ENCODE results near the gene INTS15.

INTS15 gene

DNA sequence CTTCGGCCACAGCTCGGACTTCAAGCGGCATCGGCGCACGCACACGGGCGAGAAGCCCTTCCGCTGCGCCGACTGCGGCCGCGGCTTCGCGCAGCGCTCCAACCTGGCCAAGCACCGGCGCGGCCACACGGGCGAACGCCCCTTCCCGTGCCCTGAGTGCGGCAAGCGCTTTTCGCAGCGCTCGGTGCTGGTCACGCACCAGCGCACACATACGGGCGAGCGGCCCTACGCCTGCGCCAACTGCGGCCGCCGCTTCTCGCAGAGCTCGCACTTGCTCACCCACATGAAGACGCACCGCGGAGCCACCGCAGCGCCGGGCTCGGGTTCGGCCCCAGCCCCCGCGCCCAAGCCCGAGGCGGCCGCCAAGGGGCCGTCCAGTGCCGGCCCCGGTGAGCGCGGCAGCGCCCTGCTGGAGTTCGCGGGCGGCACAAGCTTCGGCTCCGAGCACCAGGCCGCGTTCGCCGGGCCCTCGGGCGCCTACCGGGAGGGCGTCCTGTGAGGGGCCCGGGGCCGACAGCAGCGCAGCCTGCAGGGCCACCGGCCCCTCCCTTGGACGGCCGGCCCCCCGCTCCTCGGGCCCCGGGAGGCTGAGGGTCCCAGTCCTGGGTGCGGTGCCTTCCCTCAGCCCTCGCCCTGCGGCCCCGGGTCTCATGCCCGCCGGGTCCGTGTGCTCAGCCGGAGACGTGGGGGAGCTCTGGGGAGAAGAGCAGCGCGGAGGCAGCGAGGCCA, 64.5 kb downstream of the INTS15 start:
- DNase-seq, result peak in 1 of 2 donors; percentile 37
- Histone ChIP-seq H3K9me3 (peaks cover 0 to 7% (median 0%) of the 10 kb centered on the region in 3 donors), H3K27ac (no peak overlapping the region), H3K4me1 (no peaks in the 10 kb centered on the region), H3K36me3 (peaks cover 29 to 71% (median 61%) of the 10 kb centered on the region in 3 donors), H3K27me3 (no peaks in the 10 kb centered on the region), H3K4me3 (no peak overlapping the region)
- no peak for TF ChIP-seq CTCF (IDR thresholded peaks at IDR 0.05)
- intact Hi-C loops (cut with DNase I; ENCODE audit: low total_unique reads), result no loop called here

GRCh38 chr7:6654842-6655610, 65.2 kb downstream of the INTS15 start:
- Histone ChIP-seq H3K27ac (no peak overlapping the region), H3K4me1 (no peaks in the 10 kb centered on the region), H3K9me3 (peaks cover 0 to 7% (median 0%) of the 10 kb centered on the region in 3 donors), H3K27me3 (no peaks in the 10 kb centered on the region), H3K4me3 (no peak overlapping the region), H3K36me3 (peaks cover 29 to 64% (median 54%) of the 10 kb centered on the region in 3 donors)
- no peak for TF ChIP-seq CTCF (IDR thresholded peaks at IDR 0.05)
- intact Hi-C loops (cut with DNase I; ENCODE audit: low total_unique reads), result loop anchor here (5.0 kb wide), 1 partner anchor 957 kb away; no protein-coding TSS in a partner anchor
- DNase-seq, result peak in 1 of 2 donors; percentile 56

DNA sequence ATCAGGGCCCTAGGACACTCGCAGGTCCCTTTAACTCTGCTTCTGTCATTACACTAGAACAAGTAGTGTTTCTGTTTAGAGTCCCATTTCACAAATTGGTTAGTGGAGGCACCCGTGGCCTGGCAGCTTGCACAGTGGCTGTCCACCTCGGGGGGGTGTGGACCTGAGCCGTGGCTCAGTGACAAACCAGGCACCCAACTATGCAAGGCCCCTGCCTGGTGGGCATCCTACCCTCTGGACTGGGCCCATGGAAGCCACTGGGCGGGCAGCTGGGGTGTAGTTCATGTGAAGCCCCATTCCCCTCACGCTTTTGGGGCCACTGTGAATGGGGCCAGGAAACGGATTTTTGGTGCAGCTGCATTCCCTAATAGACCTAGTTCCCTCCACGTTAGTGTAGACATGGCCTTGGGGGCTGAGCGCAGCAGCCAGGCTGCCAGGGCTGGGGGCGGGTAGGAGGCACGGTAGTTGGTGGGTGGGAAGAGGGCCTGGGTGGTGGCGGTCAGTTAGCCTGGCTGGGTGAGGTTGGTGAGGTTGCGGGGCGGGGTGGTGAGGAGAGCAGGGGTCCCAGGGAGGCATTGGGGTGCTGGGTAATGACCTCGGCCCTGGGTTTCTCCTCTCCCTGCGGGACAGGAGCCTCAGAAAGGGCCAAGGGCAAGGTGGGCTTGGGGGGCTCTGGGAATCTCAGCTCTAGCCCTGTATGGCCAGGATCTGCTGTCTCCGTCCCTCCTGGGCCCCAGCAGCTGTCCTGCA, 66.0 kb downstream of the INTS15 start:
- TF ChIP-seq CTCF (IDR thresholded peaks at IDR 0.05), result no peak
- H3K36me3 ChIP-seq, result peaks cover 29 to 56% (median 46%) of the 10 kb centered on the region in 3 donors
- DNase-seq, result peak in 1 of 2 donors; percentile 56

GRCh38 chr7:6656413-6656812, 66.6 kb downstream of the INTS15 start:
- H3K4me1 ChIP-seq, result no peaks in the 10 kb centered on the region
- H3K4me3 ChIP-seq, result no peak overlapping the region
- H3K27me3 ChIP-seq, result no peaks in the 10 kb centered on the region
- H3K27ac ChIP-seq, result no peak overlapping the region
- H3K36me3 ChIP-seq, result peaks cover 27 to 50% (median 40%) of the 10 kb centered on the region in 3 donors
- DNase-seq, result peak in 1 of 2 donors; percentile 50
- no peak for TF ChIP-seq CTCF (IDR thresholded peaks at IDR 0.05)
- H3K9me3 ChIP-seq, result peaks cover 0 to 7% (median 0%) of the 10 kb centered on the region in 3 donors
- intact Hi-C loops (cut with DNase I; ENCODE audit: low total_unique reads), result loop anchor here (5.0 kb wide), 1 partner anchor 956 kb away; no protein-coding TSS in a partner anchor

More for the DNA sequence above, 66.0 kb downstream of the INTS15 start:
- Histone ChIP-seq H3K9me3 (peaks cover 0 to 7% (median 0%) of the 10 kb centered on the region in 3 donors), H3K27ac (no peak overlapping the region), H3K27me3 (no peaks in the 10 kb centered on the region), H3K4me3 (no peak overlapping the region), H3K4me1 (no peaks in the 10 kb centered on the region)
- intact Hi-C loops (cut with DNase I; ENCODE audit: low total_unique reads), result loop anchor here (5.0 kb wide), 1 partner anchor 956 kb away; no protein-coding TSS in a partner anchor
